Spleen (tissue), 7 donors: ENCODE measurements around the gene CRIP1.

ENCODE experiments used
- POLR2A ChIP-seq, 3 donors: fragments of 450-650 bp; IDR thresholded peaks; one replicate each; pipeline ENCODE4 v1.5.1; 2017; ENCODE audit warnings: antibody characterized with exemption in 3 of 3, mild to moderate bottlenecking in 1 of 3
- POLR2AphosphoS5 ChIP-seq, 3 donors: sonication (generic); formaldehyde crosslinking; IDR thresholded peaks; one replicate each; pipeline ENCODE4 v1.5.1; 2017; ENCODE audit warnings: antibody characterized with exemption in 3 of 3
- TF ChIP-seq, protein P1 (sequence below), 11 experiments: fragments of 200-600 bp in 7 of 11; fragments of 450-650 bp in 4 of 11; sonication (generic) in 4 of 11; IDR thresholded peaks in 8 of 11; conservative IDR thresholded peaks in 3 of 11; 1 replicate in 7 of 11; 2 replicates in 4 of 11; pipeline versions ENCODE4 v1.4.0 to v1.8.0; 2016 to 2021; ENCODE audit warnings: antibody characterized with exemption in 11 of 11, inconsistent platforms in 4 of 11, mild to moderate bottlenecking in 1 of 11
- donor health status: DM: no; HTN: no; CAD: no; lungs with moderate emphysema.
- donor health status: DM: no; HTN: no; CAD: no.
- donor health status: DM: no; HTN: no; CAD: no.

DNA sequence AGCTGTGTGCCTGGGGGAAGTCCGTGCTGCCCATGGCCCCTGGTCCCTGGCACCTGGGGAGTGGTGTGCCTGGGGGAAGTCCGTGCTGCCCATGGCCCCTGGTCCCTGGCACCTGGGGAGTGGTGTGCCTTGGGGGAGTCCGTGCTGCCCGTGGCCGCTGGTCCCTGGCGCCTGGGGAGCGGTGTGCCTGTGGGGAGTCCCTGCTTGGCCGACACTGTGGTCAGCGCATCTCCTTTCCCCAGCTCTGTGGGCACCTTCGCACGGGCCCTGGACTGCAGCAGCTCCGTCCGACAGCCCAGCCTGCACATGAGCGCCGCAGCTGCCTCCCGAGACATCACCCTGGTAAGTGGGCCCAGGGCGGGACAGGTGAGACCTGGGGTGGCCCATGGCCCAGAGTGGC is 26.6 kb upstream of the CRIP1 start:
- TF ChIP-seq POLR2AphosphoS5 (IDR thresholded peaks at IDR 0.05) = peak in 1 of 3 donors; percentile 7
- TF ChIP-seq, protein P1, sequence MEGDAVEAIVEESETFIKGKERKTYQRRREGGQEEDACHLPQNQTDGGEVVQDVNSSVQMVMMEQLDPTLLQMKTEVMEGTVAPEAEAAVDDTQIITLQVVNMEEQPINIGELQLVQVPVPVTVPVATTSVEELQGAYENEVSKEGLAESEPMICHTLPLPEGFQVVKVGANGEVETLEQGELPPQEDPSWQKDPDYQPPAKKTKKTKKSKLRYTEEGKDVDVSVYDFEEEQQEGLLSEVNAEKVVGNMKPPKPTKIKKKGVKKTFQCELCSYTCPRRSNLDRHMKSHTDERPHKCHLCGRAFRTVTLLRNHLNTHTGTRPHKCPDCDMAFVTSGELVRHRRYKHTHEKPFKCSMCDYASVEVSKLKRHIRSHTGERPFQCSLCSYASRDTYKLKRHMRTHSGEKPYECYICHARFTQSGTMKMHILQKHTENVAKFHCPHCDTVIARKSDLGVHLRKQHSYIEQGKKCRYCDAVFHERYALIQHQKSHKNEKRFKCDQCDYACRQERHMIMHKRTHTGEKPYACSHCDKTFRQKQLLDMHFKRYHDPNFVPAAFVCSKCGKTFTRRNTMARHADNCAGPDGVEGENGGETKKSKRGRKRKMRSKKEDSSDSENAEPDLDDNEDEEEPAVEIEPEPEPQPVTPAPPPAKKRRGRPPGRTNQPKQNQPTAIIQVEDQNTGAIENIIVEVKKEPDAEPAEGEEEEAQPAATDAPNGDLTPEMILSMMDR (IDR thresholded peaks at IDR 0.05 in 8 of 11, conservative IDR thresholded peaks at IDR 0.05 in 3 of 11) = no peak
- TF ChIP-seq POLR2A (IDR thresholded peaks at IDR 0.05) = no peak
